Rectal smooth muscle tissue (tissue), 1 donor: ENCODE results near the gene ACACB.

Experiments used
- H3K27ac ChIP-seq: one replicate; pipeline ENCODE4 v1.7.0; 2013; ENCODE audit warnings: low read depth, low read length, inconsistent platforms
- H3K27me3 ChIP-seq: one replicate; pipeline ENCODE4 v1.7.0; 2013; ENCODE audit warnings: low read length; ENCODE audit not compliant: control insufficient read depth, insufficient read depth
- H3K36me3 ChIP-seq: one replicate; pipeline ENCODE4 v1.7.0; 2013; ENCODE audit warnings: low read length; ENCODE audit not compliant: control insufficient read depth, insufficient read depth
- H3K4me1 ChIP-seq: one replicate; pipeline ENCODE4 v1.7.0; 2013; ENCODE audit warnings: low read length; ENCODE audit not compliant: control insufficient read depth, insufficient read depth
- H3K4me3 ChIP-seq: one replicate; pipeline ENCODE4 v1.7.0; 2013; ENCODE audit warnings: low read length
- H3K9ac ChIP-seq: one replicate; pipeline ENCODE4 v1.7.0; 2013; ENCODE audit warnings: low read length

Gene ACACB

DNA sequence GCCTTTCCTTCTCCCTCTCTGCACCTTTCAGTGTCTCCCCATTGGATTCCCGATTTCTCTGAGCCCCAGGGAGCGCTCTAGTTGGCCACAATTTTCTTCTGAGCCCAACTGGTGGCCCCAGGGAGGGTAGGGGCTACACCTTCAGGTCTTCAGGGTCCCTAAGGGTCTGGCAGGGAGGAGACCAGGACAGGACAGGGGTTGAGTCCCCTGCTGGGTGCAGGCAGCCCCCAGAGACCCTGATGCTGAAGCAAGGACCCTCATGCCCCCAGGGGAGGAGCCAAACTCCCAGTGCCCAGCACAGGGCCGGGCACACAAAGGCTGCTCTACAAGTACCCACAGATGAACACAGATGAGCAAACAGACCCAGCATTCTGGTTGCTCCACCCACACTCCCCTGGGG is 180.0 kb downstream of the ACACB start:
- H3K9ac ChIP-seq: no peak overlapping the region
- no peak overlapping the region for H3K4me3 ChIP-seq
- no peaks in the 10 kb centered on the region for H3K36me3 ChIP-seq
- no peaks in the 10 kb centered on the region for H3K4me1 ChIP-seq
- no peak overlapping the region for H3K27ac ChIP-seq
- H3K27me3 ChIP-seq: no peaks in the 10 kb centered on the region

DNA sequence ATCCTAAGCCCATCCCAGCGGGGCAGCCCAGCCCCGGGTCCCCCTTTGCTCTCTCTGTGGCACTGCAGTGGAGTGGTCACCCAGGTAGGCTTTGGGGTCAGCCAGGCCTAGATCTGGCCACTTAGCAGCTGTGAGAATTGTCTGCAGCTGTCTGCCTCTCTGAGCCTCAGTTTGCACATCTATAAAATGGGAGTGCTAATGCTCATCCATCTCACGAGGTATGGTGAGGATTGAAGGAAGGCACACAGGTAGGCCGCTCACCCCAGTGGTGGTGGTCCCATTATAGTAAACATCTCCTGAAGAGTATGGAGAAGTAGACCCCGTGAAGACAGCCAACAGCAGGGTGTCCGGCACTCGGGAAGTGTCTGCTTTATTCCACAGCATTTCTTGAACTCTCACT is 183.5 kb downstream of the ACACB start:
- Histone ChIP-seq H3K27ac (no peak overlapping the region), H3K4me3 (no peak overlapping the region), H3K27me3 (no peaks in the 10 kb centered on the region), H3K36me3 (no peaks in the 10 kb centered on the region), H3K9ac (no peak overlapping the region), H3K4me1 (no peaks in the 10 kb centered on the region)

DNA sequence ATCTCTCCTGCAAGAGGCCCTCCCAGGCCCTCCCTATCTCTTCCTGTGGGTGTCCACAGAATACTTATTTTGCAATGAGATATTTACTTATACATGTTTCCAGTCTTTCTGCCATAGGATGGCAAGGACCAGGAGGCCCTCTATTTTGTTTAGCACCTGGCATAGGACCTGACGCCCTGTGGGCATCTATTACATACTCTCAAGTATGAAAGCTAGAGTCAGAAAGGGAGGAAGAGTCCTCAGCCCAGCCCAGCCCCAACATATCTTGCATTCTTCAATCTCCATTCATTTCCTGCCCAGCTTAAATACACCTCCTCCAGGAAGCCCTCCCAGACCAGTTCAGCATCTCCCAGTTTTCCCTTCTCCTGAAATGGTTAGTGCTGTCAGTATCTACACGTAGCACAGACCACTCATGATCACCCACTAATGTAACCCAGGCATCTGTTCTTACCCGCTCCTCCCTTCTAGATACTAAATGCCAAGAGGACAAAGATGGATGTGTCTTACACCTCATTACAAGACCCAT is 185.3 kb downstream of the ACACB start:
- H3K4me1 ChIP-seq: no peaks in the 10 kb centered on the region
- no peak overlapping the region for H3K9ac ChIP-seq
- H3K27ac ChIP-seq: no peak overlapping the region
- no peaks in the 10 kb centered on the region for H3K27me3 ChIP-seq
- H3K4me3 ChIP-seq: no peak overlapping the region
- no peaks in the 10 kb centered on the region for H3K36me3 ChIP-seq

DNA sequence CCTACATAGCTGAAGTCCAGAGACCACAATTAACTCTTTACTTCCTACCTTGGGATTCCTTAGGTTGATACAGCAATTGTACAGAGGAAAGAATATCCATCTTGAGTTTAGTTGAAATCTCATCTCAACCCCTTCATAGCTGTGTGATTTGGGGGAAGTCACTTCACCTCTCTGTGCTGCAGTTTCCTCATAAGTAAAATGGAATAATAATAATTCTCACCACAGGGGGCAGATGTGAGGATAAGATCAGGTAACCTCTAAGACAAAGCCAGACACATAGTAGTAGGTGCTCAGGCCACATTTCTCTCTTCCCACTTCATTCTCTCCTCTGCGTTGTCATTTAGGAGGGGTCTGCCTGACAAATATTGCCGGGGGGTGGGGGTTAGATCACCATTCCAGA is 186.0 kb downstream of the ACACB start:
- no peaks in the 10 kb centered on the region for H3K4me1 ChIP-seq
- H3K27ac ChIP-seq: no peak overlapping the region
- H3K27me3 ChIP-seq: peaks cover 3% of the 10 kb centered on the region
- no peak overlapping the region for H3K9ac ChIP-seq
- H3K36me3 ChIP-seq: no peaks in the 10 kb centered on the region
- no peak overlapping the region for H3K4me3 ChIP-seq

DNA sequence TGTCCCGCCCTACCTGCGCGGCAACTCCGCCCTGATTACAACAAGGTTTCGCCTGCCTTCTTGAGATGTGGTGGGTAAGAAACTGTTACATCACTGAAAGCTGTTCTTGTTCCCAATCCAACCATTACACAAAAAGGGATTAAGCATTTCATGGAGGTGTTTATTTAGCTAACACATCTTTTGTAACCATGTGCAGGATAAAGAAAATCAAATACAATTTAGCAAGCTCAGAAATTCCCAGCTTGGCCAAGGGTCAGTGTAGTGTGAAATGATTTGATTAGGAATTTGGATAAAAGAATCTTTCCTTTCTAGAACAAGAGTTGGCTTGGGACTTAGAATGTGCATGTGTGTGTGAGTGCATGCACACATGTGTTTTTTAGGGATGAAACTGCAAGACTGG is 186.4 kb downstream of the ACACB start:
- peaks cover 5% of the 10 kb centered on the region for H3K27me3 ChIP-seq
- no peaks in the 10 kb centered on the region for H3K4me1 ChIP-seq
- no peak overlapping the region for H3K4me3 ChIP-seq
- H3K9ac ChIP-seq: no peak overlapping the region
- H3K27ac ChIP-seq: no peak overlapping the region
- H3K36me3 ChIP-seq: no peaks in the 10 kb centered on the region

- Histone ChIP-seq H3K9ac (no peak overlapping the region), H3K27ac (no peak overlapping the region), H3K27me3 (peaks cover 5% of the 10 kb centered on the region), H3K4me1 (no peaks in the 10 kb centered on the region), H3K4me3 (no peak overlapping the region), H3K36me3 (no peaks in the 10 kb centered on the region)
Observed at GRCh38 chr12:109304485-109304884, 188.1 kb downstream of the ACACB start.

GRCh38 chr12:109305547-109305946 is 189.2 kb downstream of the ACACB start:
- no peaks in the 10 kb centered on the region for H3K4me1 ChIP-seq
- H3K4me3 ChIP-seq: no peak overlapping the region
- peaks cover 5% of the 10 kb centered on the region for H3K27me3 ChIP-seq

DNA sequence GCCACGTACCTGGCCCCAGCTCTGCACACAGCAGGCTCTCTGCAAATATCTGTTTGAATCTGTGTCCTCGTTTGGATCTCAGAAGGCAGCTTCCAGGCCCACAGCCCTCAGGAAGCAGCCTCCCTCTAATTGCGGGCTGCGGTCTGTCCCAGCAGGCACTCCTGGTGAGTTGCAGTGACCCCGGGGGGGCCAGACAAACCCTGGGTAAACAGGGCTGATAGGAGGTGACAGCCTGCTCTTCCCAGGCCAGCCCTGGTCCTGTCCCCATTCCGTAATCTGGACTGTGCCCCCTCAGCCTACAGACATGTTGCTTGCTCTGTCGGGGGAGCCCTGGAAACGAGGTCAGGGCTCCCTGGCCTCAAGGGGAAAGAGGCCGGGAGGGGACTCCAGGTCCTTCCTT is 190.7 kb downstream of the ACACB start:
- Histone ChIP-seq H3K27me3 (peaks cover 5% of the 10 kb centered on the region), H3K27ac (no peak overlapping the region)

More at GRCh38 chr12:109305547-109305946, 189.2 kb downstream of the ACACB start:
- H3K27ac ChIP-seq: no peak overlapping the region
- no peak overlapping the region for H3K9ac ChIP-seq
- no peaks in the 10 kb centered on the region for H3K36me3 ChIP-seq

GRCh38 chr12:109308534-109309380 is 192.4 kb downstream of the ACACB start, which contains the start of gene FOXN4:
TSS of gene FOXN4 (minus strand) at chr12:109309284. CDS start at chr12:109308321, 963 bp downstream.
- H3K27me3 ChIP-seq: peaks cover 5% of the 10 kb centered on the region
- H3K36me3 ChIP-seq: no peaks in the 10 kb centered on the region
- H3K9ac ChIP-seq: no peak within 1 kb of the TSS
- peak within 1 kb of the TSS; percentile 74 for H3K4me3 ChIP-seq
- no peaks in the 10 kb centered on the region for H3K4me1 ChIP-seq
- H3K27ac ChIP-seq: no peak within 1 kb of the TSS

More for the DNA sequence above, 190.7 kb downstream of the ACACB start:
- H3K4me1 ChIP-seq: no peaks in the 10 kb centered on the region
- no peak overlapping the region for H3K4me3 ChIP-seq
- no peaks in the 10 kb centered on the region for H3K36me3 ChIP-seq
- no peak overlapping the region for H3K9ac ChIP-seq

DNA sequence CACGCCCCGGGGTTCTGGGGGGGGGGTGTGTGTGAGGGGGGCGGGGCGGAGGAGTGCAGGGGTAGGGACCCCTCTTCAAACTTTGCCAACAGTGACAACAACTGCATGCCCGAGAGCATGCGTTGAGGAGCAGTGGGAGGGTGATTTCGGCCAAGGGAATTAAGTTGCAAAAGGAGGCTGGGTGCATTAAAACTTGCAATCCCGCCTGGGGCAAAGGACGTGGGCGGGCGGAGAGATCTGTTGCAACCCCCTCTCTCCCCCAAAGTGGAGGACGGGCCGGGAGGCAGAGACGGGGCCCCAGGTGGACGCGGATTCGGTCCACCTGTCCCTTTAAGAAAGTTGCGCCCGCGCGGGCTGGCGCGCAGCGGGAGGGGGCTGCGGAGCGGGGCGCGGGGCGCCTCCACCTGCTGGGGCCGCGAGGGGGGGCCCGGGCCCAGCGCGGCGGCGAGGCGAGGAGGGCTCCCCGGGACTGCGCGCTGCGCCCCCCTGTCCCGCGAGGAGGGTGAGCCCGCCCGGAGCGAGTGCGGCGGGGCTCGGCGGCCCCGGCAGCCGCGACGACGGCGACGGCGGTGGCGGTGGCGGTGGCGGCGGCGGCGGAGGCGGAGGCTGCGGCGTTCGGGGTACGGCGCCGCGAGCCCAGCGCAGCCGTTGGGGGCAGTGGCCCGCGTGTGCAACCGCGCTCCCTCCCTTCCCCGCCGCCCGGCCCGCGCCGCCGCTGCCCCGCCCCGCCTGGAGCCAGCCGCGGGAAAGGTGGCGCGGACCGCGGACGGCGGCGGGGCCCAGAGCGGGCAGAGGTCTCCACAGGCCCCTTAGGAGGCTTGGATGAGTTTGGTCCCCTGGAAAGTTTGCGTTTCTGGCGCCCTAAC is 193.2 kb downstream of the ACACB start:
- H3K4me3 ChIP-seq: peak overlapping the region; percentile 74
- H3K9ac ChIP-seq: no peak overlapping the region
- H3K36me3 ChIP-seq: no peaks in the 10 kb centered on the region
- H3K27me3 ChIP-seq: peaks cover 5% of the 10 kb centered on the region
- no peak overlapping the region for H3K27ac ChIP-seq
- H3K4me1 ChIP-seq: no peaks in the 10 kb centered on the region

DNA sequence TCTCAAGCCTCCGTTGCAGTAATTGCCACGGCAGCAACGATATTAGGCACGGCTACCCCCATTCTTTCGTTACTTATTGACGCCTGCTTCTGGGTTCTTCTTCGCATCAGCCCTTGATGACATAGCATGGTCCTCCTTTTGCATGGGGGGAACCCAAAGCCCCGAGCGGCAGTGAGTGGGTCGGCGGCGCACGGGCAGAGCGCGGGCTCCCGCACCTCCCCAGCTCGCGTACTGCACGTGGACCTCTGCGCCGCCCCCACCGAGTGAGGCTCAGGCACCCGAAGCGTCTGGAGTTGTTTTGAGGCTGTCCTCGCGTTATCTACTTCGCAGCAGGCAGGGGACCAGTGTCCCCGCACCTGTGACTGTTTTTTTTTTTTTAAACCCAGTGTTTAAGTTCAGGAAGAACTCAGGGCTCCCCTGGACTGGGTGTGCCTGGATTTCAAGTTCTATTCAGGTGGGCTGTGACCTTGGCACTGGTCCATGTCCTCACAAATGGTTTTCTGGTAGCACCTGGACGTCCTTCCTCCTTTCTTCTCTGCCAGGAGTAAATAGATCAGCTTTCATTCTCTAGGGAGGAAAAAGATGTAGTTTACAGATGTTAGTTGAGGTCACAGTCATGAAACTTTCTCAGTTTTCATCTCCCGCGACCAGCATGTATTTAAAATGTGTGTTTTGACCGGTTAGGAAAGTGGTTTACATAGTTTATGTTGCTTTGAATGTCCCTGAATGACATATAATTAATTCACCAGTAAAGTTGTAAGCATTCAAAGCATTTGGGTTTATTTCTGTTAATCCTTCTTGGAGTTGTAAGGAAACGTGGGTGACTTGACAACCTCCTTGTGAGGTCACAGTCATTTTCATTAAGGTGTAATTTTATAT is 194.1 kb downstream of the ACACB start:
- H3K27me3 ChIP-seq: peaks cover 5% of the 10 kb centered on the region
- H3K27ac ChIP-seq: no peak overlapping the region
- H3K4me3 ChIP-seq: peak overlapping the region; percentile 74
- no peaks in the 10 kb centered on the region for H3K4me1 ChIP-seq
- H3K36me3 ChIP-seq: no peaks in the 10 kb centered on the region
- H3K9ac ChIP-seq: no peak overlapping the region
